H1 (cell line): ENCODE data around the gene EGFR. TPM values are rescaled to one million over a fixed set of nuclear protein-coding genes. Genes with fewer than 3 reads are reported as not detected.

Experiments used
- CBX5 ChIP-seq: fragments of 300-800, 300-1000 bp; sonication (generic); IDR thresholded peaks from 2 replicates; pipeline ENCODE4 v1.7.1; 2016; ENCODE audit warnings: antibody characterized with exemption, low read length, low read depth
- CEBPB ChIP-seq: IDR thresholded peaks from 2 replicates; pipeline ENCODE4 v1.6.1; 2012; ENCODE audit warnings: low read depth, low read length
- CTBP2 ChIP-seq: IDR thresholded peaks from 2 replicates; pipeline ENCODE4 v1.7.0; 2011; ENCODE audit warnings: borderline replicate concordance, mild to moderate bottlenecking, moderate library complexity, mixed read lengths, low read length; ENCODE audit not compliant: insufficient read depth, insufficient read length
- EZH2 ChIP-seq: fragments of 200-600 bp; sonication (generic); IDR thresholded peaks from 2 replicates; pipeline ENCODE4 v1.7.1; 2012; ENCODE audit warnings: low read depth, mild to moderate bottlenecking, moderate library complexity, low read length, inconsistent platforms; ENCODE audit not compliant: severe bottlenecking
- FOSL1 ChIP-seq: IDR thresholded peaks from 2 replicates; pipeline ENCODE4 v1.6.1; 2011; ENCODE audit warnings: mild to moderate bottlenecking, low read depth, low read length, moderate library complexity; ENCODE audit not compliant: insufficient read depth
- PHF8 ChIP-seq: fragments of 200-600 bp; sonication (generic); conservative IDR thresholded peaks from 2 replicates; pipeline ENCODE4 v1.7.1; 2012; ENCODE audit warnings: low read depth, mild to moderate bottlenecking, inconsistent platforms, low read length, moderate library complexity
- POLR2A ChIP-seq, 2 experiments: IDR thresholded peaks; 1 replicate in 1 of 2; 2 replicates in 1 of 2; pipeline ENCODE4 v1.6.1; 2011; ENCODE audit warnings: low read depth in 2 of 2, low read length in 2 of 2, mild to moderate bottlenecking in 2 of 2; ENCODE audit errors: control extremely low read depth in 1 of 2
- SAP30 ChIP-seq: fragments of 300-600 bp; sonication (generic); IDR thresholded peaks from 2 replicates; pipeline ENCODE4 v1.7.1; 2012; ENCODE audit warnings: low read length, moderate library complexity, mild to moderate bottlenecking, inconsistent platforms; ENCODE audit not compliant: insufficient read depth, insufficient replicate concordance
- SP2 ChIP-seq: IDR thresholded peaks from 2 replicates; pipeline ENCODE4 v1.6.1; 2012; ENCODE audit warnings: mild to moderate bottlenecking, low read length, inconsistent platforms
- SUZ12 ChIP-seq: fragments of 200-600 bp; sonication (generic); IDR thresholded peaks from 2 replicates; pipeline ENCODE4 v1.6.1; 2012; ENCODE audit warnings: mild to moderate bottlenecking, inconsistent platforms, low read length, moderate library complexity, mixed read lengths
- TBP ChIP-seq: IDR thresholded peaks from 2 replicates; pipeline ENCODE4 v1.6.1; 2011; ENCODE audit warnings: low read depth, low read length, improper control_type of control experiment
- polyA plus RNA-seq, 7 experiments: library from polyadenylated mRNA; depleted of rRNA in 3 of 7; stranded (reverse) in 5 of 7; unstranded in 2 of 7; fragments of >200 nt in 5 of 7; fragments of 200-250 nt in 2 of 7; gene quantifications; 1 replicate in 5 of 7; 2 replicates in 1 of 7; 4 replicates in 1 of 7; pipeline versions ENCODE4 v1.2.1 to v1.2.3, GENCODE V29; 2011 to 2013; ENCODE audit warnings: missing spikeins in 2 of 7, mixed read lengths in 2 of 7
- total RNA-seq: library from RNA; stranded (reverse); fragmentation: NEBNext Ultra II Directional; extraction: Animal tissue kit (Norgen Biotek cat#: 25700); gene quantifications from 2 replicates; pipeline ENCODE4 v1.2.1, GENCODE V29; 2021
- TF ChIP-seq, protein P1 (sequence below): fragments of 300-600 bp; sonication (generic); IDR thresholded peaks from 2 replicates; pipeline ENCODE4 v1.7.1; 2012; ENCODE audit warnings: low read length, moderate library complexity, mild to moderate bottlenecking, inconsistent platforms; ENCODE audit not compliant: insufficient replicate concordance

Gene EGFR
- total and polyA plus RNA-seq, 2 of the 8 experiments (the other 6 are each of a cell fraction or from before 2014, with no cell fraction given) = 1.9 to 5.8 TPM

- TF ChIP-seq POLR2A (IDR thresholded peaks at IDR 0.05; ENCODE audit: control extremely low read depth in 1 of 2, low read depth in 2 of 2, low read length in 2 of 2) (no peak), EZH2 (no peak), FOSL1 (no peak), SUZ12 (peak; percentile 34), CTBP2 (no peak), CBX5 (no peak), TBP (no peak), SAP30 (no peak), PHF8 (0 out of 2 replicates have a peak, but pooled peaks have one; percentile 48), SP2 (no peak), CEBPB (no peak)
- TF ChIP-seq, protein P1, sequence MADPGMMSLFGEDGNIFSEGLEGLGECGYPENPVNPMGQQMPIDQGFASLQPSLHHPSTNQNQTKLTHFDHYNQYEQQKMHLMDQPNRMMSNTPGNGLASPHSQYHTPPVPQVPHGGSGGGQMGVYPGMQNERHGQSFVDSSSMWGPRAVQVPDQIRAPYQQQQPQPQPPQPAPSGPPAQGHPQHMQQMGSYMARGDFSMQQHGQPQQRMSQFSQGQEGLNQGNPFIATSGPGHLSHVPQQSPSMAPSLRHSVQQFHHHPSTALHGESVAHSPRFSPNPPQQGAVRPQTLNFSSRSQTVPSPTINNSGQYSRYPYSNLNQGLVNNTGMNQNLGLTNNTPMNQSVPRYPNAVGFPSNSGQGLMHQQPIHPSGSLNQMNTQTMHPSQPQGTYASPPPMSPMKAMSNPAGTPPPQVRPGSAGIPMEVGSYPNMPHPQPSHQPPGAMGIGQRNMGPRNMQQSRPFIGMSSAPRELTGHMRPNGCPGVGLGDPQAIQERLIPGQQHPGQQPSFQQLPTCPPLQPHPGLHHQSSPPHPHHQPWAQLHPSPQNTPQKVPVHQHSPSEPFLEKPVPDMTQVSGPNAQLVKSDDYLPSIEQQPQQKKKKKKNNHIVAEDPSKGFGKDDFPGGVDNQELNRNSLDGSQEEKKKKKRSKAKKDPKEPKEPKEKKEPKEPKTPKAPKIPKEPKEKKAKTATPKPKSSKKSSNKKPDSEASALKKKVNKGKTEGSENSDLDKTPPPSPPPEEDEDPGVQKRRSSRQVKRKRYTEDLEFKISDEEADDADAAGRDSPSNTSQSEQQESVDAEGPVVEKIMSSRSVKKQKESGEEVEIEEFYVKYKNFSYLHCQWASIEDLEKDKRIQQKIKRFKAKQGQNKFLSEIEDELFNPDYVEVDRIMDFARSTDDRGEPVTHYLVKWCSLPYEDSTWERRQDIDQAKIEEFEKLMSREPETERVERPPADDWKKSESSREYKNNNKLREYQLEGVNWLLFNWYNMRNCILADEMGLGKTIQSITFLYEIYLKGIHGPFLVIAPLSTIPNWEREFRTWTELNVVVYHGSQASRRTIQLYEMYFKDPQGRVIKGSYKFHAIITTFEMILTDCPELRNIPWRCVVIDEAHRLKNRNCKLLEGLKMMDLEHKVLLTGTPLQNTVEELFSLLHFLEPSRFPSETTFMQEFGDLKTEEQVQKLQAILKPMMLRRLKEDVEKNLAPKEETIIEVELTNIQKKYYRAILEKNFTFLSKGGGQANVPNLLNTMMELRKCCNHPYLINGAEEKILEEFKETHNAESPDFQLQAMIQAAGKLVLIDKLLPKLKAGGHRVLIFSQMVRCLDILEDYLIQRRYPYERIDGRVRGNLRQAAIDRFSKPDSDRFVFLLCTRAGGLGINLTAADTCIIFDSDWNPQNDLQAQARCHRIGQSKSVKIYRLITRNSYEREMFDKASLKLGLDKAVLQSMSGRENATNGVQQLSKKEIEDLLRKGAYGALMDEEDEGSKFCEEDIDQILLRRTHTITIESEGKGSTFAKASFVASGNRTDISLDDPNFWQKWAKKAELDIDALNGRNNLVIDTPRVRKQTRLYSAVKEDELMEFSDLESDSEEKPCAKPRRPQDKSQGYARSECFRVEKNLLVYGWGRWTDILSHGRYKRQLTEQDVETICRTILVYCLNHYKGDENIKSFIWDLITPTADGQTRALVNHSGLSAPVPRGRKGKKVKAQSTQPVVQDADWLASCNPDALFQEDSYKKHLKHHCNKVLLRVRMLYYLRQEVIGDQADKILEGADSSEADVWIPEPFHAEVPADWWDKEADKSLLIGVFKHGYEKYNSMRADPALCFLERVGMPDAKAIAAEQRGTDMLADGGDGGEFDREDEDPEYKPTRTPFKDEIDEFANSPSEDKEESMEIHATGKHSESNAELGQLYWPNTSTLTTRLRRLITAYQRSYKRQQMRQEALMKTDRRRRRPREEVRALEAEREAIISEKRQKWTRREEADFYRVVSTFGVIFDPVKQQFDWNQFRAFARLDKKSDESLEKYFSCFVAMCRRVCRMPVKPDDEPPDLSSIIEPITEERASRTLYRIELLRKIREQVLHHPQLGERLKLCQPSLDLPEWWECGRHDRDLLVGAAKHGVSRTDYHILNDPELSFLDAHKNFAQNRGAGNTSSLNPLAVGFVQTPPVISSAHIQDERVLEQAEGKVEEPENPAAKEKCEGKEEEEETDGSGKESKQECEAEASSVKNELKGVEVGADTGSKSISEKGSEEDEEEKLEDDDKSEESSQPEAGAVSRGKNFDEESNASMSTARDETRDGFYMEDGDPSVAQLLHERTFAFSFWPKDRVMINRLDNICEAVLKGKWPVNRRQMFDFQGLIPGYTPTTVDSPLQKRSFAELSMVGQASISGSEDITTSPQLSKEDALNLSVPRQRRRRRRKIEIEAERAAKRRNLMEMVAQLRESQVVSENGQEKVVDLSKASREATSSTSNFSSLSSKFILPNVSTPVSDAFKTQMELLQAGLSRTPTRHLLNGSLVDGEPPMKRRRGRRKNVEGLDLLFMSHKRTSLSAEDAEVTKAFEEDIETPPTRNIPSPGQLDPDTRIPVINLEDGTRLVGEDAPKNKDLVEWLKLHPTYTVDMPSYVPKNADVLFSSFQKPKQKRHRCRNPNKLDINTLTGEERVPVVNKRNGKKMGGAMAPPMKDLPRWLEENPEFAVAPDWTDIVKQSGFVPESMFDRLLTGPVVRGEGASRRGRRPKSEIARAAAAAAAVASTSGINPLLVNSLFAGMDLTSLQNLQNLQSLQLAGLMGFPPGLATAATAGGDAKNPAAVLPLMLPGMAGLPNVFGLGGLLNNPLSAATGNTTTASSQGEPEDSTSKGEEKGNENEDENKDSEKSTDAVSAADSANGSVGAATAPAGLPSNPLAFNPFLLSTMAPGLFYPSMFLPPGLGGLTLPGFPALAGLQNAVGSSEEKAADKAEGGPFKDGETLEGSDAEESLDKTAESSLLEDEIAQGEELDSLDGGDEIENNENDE = no peak
Observed at GRCh38 chr7:55019191-55019690, 424 bp downstream of the EGFR start (continued).
